NCI-H2029 treated with DMSO at 0.1 percent for 48 hours (cell line): ENCODE results near the gene FRMD4B.
A peak's percentile ranks its signal among the peaks of the same experiment; 100 is the strongest.

Source experiments
- DNase-seq: peaks from one replicate; lab custom pipeline; 2025; lab: John Stamatoyannopoulos, UW

FRMD4B gene

GRCh38 chr3:69126999-69127398, 258.9 kb downstream of the FRMD4B start:
- no peak for DNase-seq

DNA sequence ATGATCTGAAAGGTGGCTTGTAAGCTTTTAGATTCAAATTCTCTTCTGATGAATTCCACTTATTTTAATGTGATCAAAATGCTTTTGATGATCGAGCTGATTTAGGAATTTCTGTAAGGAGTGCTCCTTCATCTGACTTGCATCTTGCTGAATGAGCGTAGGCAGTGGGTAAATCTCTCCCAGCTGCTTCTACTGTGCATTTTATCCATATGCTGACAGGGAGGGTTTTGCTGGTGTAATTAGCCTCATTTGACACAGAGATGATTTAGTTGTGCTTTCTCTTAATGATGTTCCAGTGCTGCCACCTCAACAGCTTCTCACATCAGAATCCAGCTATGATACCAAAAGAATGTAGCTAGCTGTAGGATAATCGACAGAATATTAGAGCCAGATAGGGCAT, 259.7 kb downstream of the FRMD4B start:
- DNase-seq = no peak

DNA sequence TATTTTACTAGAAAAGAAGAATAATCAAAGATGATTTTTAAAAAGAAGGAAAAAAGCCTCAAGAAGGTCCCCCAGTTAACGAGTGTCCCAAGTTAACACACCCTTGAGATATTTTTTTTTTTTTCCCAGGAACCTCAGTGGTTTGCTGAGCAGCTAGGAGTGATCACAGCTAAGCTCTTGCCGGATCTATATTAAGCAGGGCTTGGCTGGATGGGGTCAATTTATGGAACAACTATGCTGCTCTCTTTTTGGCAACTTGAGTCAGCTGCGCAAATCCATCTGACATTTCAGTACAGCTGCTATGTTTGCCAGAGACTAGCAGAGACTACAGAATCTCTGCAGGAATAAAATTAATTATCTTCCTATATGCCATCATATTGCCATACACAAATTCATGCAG, 263.5 kb downstream of the FRMD4B start, which contains the start of gene LMOD3:
Gene LMOD3 (minus strand): TSS at position 193 of the 400 bp plus-strand sequence. CDS start 209 bp downstream, outside the sequence.
- no peak for DNase-seq

- DNase-seq = no peak
Observed at GRCh38 chr3:69121950-69122349, 263.9 kb downstream of the FRMD4B start.

GRCh38 chr3:69121513-69121912, 264.4 kb downstream of the FRMD4B start:
- DNase-seq = no peak

- peak; percentile 38 for DNase-seq
Observed at GRCh38 chr3:69120879-69121464, 264.9 kb downstream of the FRMD4B start.
